SHP77 treated with DMSO at 0.1 percent for 48 hours (cell line): ENCODE measurements around the gene ASB18.

ENCODE experiments used
- DNase-seq: peaks from one replicate; lab custom pipeline; 2025; lab: John Stamatoyannopoulos, UW

Gene ASB18

DNA sequence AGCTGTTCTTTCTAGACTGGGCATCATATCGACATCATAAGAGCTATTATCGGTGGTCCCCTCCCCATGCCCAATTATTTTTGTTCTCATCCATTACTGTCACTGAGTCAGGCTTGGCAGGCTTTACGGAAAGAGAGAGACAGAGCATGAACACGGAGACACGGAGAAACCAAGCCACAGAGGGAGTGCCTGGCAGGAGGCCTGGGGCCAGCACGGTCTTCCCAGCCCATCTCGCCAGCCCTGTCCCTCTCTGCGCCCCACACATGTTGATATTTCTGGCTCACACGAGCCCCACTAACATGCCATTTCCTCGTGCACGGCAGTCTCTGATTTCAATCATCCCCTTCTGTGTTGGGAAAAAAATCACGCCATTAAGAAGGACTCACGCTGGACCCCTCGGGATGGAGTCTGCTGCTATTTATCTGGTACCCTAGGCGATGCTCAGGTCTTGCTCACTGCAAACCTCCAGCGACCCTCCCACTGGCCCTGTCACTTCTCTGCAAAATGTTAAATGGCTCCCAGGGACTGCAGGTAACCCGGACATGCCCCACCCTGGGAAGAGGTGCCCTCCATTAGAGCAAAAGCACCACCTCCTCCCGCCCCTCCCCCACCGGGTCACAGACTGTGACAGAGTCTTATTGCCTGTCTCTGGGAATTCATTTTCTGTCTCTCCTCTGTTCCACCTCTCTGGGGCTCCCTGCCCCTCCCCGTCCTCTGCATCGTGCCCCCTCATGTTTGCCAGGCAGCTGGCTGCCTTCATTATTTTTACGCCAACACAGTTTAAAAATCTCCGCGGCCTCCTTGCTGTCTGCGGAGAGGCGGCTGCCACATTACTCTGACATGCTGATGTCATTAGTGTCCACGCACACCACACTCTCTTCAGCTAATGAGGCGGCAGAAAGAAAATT lies 55.9 kb downstream of the ASB18 start:
- no peak for DNase-seq

DNA sequence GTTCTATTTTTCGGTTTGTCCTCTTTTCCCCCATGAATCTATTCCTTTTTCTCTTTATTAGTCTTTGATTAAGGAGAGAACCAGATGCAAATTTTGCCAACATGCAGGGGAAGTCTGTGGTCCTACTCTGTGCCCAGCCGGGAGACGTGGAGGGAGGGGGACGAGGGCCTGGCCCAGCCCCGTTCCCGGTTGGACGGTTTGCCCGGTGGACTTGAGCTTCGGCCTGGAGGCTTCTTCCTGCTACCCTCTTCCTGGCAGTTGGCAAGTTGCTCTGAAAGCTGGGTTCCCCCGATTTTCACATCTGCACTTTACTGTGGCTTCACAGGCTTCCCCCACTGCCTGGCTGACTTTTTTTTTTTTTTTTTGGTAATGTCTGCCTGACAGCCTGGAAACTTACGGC lies 56.7 kb downstream of the ASB18 start:
- no peak for DNase-seq

DNA sequence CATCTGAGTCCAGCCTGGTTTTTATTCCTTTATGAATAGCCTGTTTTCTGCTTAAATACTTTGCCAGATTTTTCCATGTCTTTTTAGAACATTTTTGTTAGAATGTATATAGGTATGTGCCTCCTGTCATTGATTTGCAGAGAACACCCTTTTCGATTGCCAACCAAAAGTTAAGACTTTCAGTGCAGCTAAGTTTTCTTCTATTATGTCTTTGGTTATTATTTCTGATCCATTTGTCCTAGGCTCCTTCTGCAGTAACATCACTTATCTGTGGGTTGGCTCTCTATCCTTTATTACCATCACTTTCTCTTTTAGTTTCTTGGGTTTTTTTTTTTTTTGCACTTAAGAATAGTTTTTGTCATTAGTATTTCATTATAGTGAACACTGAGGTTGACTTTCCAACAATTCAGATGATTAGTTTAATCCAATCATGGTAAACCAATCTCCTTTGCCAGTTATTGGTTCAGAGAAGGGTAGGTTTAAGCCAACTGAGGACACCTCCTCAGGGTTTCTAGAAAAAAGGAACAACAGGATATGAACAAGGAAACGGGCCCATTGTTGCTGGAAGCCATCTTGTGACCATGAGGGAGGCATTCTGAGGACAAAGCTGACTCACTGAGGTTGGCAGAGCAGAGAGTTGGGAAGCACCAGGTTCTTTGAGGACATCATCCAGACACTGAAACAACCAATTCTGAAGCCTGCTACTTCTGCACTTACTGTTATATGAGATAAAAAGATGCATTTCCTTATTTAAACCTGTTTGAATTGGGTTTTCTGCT lies 58.1 kb downstream of the ASB18 start:
- DNase-seq, result no peak

DNA sequence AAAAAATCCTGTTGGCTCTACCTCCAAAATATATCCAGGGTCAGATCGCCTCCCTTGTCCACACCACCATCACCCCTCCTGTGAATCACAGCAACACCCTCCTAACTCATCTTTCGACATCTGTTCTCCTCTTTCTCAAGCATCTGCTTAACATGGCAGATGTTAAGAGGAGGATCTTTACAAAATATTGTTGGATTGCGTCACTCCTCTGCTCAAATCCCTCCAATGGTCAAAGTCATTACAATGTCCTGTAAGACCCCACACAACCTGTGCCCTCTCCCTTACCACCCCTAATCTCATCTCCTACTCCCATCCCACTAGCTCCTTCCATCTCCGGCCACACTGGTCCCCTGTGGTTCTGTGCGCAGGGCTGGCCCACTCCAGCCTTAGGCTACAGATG lies 59.3 kb downstream of the ASB18 start:
- no peak for DNase-seq

DNA sequence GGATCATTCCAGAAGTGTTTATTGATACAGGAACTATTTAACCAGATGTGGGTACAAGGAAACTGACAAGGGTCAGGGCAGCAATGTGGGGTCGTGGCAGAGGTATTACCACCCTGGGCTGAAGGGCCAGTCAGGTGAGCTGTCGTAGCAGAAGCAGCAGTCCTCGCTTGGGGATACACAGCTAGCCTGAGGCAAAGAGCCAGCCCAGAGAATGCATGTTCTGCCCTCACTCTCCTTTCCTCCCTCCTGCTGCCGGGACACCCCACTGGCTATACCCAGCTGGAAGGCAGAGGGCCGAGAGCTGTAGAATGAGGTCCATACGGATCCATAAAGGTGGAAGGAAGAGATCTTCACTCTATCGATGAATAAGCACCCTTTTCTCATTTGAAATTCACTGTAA lies 63.8 kb downstream of the ASB18 start:
- no peak for DNase-seq

DNA sequence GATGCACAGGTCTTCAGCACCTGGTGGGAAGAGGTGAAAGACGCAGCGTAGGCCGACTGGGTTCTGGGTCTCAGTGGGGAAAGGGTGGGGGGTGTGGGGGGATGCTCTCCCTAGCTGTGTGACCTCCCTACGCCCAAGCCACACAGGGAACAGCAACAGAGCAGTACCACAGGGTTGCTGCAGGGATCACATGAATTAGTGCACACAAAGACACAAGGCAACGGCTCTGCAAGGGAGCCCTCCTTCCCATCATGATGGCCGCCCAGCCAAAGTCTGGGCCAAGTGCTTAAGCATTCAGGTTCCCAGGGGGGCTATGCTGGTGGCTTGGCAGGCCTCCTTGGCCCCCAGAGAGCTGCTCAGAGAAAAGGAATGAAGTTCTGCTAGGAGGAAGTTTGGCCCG lies 67.8 kb downstream of the ASB18 start:
- DNase-seq, result no peak

DNA sequence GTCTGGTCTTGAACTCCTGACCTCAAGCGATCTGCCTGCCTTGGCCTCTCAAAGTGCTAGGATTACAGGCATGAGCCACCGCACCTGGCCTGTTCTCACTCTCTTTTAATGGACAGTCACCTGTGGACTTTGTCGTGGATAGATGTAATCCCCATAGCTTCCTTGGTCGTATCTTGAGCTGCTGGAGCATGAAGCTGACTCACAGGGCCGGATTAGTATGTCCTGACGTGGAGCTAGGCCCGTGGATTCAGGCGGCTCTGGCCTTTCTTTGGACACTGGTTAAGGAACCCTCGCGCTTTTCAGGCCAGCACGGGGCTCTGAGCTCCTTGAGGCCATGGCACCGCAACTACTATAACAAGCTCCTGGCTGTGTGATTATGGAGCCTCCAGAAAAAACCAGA lies 68.5 kb downstream of the ASB18 start:
- DNase-seq, result no peak

DNA sequence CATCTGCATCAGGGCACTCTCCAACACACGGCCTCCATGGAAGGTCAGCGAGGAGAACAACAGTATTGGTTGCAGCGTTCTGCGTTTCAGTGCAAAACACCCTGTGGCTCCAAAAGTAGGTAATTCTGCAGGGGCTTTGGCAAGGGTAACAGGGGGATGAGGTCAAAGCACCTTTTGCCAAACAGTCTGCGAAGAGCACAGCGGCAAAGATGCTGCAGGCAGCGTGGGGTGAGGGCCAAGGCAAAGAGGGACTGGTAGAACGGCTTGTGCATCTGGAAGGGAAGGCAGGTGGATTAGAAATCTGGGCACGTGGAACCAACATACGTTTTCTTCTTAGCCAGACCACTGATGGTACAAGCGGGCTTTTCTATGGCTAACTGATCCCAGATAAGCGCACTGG lies 69.4 kb downstream of the ASB18 start:
- DNase-seq, result no peak

DNA sequence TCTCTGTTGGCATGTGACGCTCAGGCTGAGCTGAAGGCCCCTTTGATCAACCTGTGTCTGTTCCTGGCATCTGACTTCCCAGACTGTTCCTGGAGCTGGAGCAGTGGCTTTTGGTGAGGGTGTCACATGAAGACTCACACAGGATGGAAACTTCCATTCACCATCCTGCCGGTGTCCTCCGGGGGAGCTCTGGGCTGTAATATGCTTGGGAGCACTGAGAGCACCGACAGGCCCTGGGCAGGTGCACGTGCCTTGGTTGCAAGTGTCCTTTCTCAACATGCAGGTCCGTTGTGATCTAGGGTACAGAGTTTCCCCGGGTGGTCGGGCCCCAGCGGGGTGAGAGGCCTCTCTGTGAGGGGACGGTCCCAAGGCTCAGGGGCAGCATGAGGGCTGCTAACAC lies 71.2 kb downstream of the ASB18 start:
- DNase-seq, result no peak

DNA sequence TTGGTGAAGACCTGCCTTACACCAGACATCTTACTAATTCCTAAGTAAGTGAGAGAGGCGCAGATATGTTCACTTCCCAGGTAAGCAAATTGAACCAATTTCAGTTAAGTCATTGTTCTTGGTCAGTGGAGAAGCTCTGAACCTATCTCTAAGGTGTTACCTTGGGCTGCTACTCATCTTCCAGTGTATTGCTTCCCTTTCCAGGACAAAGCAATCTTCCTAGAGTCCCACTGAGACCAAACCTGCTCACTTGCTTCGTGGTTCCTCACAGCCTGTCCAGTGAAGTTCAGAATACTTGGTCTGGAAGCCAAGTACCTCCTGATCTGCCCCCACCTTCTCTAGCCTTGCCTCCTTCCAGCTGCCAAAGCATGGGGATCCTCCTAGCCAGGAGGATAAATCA lies 73.5 kb downstream of the ASB18 start:
- DNase-seq, result no peak

DNA sequence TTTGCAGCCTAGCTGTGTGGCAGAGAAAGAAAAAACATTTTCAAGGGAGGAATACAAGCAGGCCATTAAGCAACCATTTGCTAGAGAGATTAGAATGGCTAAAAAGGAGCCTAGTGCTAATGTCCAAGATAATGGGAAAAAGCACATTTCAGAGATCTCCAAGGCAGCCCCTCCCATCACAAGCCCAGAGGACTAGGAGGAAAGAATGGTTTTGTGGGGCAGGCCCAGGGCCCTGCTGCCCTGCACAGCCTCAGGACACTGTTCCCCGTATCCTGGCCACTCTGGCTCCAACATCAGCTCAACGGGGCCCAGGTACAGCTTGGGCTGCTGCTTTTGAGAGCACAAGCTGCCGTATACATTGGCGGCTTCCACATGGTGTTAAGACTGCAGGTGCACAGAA lies 79.5 kb downstream of the ASB18 start:
- DNase-seq, result no peak

DNA sequence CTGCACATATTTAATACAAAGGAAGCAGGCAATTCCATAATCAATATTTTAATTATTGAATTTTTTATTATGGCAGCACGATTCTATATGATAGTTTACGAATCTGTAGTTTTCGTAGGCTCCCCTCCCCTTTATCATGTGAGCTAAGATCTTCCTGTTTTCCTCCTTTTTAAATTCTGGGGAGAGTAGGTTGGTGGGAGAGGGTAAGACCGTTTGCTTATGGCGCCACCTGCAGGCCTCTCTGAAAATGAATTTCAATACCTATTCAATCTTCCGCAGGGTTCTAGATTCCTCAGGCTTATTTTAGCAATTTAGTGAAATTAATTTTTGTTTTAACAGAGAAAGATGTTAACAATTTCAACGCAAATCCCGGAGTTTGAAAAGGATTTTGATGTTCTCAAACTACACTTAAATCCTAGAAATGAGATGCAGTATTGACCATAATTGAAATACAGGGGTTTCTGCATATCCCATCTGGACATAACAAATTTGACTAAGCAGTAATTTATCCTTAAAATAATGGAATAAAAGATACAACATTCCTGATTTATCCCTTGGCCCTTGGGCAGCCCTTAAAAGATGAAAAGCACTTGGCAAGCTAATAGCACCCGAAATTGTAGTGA lies 83.3 kb downstream of the ASB18 start:
- DNase-seq, result peak; percentile 53

DNA sequence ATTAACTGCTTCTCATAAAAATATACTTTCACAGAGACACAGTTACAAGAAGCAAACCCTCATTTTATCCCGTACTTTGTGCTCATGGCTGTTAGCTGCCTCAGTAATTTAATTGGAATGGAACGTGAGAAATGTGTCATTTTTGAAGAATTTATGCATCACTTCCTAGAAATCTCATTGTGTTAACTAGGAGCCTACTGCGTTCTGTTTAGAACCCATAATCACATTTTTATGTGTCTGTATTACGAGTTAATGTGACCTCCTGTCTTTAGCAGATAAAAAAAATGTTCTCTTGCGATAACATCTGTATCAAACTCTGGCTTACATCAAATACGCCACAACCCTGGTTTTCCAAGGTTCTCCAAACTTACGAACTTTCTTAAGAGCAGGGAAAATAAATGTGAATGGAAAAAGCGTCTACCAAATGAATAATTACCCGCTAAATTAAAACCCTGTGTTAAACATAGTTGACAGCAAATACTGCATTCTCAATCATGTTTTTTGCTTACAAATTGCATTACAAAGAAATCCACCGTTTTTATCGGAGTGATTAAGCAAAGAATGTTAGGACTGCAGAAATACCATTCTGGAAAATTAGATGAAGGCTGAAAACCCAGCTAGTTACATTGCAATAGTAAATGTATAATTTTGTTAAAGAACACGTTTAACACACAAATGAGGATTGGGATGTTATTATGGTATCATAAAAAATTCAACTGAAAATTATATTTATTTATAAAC lies 84.0 kb downstream of the ASB18 start:
- DNase-seq, result no peak

DNA sequence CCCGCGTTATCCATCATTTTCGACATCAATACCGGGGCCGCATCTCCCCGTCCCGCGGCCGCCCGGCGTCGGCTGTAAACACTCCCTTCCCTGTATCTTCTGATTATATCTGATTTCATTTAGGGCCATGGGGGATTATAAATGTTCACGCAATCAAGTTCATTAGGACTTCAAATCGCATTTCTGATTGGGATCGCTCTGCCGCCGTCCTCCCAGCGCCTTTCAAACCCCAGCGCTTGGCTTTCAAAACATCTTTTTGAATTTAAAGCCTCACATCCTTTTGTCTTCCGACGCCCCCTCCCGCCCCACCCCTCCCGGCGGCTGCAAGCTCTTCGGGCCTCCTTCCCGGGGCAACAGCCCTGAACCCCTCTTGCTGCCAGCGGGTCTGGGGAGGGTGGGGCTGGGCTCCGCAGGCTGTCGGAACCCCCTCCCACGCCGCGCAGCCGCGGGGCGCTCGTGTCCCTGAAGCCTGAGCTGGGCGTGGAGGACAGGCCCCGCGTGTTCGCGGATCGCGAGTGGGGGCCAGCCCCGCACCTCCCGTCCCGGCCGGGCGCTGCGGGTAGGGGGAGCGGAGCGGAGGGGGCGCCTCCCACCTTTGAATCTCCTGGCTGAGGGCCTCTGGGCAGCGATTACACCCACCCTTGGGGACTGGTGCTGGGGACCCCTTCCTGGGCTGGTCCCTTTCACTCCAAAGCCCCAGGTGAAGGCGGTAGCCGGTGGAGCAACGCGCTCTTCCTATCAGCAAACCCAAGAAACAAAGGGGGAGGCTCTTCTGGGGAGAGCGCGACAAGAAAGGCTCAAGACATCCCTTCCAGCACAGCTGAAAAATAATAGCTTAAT lies 84.8 kb downstream of the ASB18 start:
- DNase-seq, result no peak

DNA sequence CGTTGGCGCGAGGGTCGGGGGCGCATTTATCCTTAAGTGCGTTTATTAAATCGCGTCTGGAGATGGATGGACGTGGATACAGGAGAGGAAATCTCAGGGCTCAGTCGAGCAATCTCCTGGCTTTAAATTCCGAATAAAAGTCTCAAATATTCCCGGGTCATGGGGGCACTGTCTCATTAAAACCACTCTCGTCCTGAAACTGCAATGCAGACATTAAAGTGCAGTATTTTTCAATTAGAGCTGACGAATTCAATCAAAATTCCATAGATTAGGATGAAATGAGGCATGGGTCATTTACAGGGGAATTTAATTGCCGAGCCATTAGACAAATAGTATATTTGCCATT lies 85.3 kb downstream of the ASB18 start:
- no peak for DNase-seq

DNA sequence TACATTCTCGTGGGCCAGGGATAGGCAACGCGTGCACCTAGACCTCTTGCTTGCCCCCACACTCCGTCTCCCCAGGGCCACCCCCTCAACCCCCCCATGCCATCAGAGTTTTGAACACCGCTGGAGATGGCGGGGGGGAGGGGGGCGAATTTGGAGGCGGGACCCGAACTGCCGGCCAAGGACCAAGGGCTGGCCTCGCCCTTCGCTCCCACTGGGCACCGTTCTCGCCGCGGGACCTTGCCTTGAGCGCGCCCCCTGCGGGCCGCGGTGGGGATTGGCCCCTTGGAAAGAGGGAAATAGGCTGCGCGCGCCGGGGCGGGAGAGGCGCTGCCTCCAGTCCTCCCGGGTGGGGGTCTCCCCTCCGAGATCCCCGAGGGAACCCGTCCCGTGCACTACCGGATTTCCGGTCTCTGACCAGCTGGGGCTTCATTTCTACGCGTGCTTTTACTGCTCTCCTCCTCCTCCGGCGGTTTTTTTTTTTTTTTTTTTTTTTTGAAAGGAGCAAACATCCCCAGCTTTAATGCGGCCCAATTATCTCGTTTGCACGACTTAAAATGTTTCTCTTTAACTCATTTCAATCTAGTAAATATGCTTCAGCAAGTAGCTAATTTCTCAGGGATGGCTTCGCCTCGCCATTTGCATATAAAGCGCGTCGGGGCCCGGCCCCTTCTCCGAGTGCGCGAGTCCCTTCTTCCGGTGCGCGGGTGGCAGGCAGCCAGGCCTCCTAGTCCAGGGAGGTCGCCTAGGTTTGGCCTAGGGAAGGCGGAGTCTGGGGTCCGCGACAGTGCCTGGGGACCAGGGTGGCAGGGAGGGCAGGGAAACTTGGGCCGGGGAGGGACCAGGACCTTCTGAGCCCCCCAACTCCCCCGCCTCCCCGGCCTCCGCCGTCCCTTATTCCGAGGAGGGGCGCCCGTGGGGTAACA lies 86.0 kb downstream of the ASB18 start:
- DNase-seq, result no peak

DNA sequence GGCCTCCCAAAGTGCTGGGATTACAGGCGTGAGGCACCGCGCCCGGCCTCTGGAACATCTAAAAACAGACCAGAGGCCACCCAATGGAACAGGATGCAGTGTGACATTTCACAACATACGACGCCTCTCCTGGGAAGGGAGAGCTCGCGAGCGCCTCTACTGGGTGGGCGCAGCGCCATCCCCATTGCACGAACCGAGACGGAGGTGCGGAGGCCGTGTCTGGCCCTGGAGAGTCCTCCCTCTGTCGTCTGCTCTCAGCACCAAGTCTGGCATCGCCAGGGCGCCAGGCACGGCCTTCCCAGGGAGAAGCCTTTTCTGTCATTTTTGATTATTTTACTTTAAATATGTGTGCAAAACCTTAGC lies 86.6 kb downstream of the ASB18 start:
- no peak for DNase-seq

DNA sequence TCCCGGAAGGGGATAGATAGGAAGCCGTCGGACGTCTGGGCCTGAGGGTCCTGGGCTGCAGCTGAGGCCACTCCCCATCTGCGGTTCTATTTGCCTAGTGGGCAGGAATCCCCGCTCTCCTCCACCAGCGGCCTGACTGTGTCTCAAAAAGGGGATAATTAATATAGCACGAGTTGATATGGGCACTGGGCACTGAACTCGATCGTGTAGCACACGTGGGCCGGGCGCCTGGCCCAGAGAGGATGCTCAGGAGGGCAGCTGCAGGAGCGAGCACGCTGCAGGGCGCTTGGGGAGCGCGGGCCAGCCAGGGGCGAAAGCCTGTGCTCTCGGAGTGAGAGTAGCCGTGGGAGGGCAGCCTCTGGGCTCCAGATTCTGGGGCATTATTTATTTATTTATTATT lies 87.3 kb downstream of the ASB18 start:
- no peak for DNase-seq

DNA sequence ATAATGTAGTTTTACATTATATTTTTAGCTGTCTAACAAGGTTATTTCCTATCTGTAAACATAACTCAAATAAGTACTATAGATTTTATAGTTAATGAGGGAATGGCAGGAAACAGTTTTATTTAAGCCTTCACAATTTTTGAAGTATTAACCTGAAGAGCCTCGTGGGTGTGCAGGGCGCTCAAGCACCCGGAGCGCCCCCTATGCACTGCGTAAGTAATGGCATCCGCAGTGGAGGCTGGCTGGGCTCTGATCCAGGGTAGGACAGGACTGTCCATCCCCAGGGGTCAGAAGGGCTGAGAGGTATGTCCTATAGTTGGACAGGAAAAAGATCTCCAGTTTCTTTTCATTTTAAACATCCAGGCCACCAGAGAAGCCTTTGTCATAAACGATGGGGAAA lies 87.8 kb downstream of the ASB18 start:
- DNase-seq, result no peak

DNA sequence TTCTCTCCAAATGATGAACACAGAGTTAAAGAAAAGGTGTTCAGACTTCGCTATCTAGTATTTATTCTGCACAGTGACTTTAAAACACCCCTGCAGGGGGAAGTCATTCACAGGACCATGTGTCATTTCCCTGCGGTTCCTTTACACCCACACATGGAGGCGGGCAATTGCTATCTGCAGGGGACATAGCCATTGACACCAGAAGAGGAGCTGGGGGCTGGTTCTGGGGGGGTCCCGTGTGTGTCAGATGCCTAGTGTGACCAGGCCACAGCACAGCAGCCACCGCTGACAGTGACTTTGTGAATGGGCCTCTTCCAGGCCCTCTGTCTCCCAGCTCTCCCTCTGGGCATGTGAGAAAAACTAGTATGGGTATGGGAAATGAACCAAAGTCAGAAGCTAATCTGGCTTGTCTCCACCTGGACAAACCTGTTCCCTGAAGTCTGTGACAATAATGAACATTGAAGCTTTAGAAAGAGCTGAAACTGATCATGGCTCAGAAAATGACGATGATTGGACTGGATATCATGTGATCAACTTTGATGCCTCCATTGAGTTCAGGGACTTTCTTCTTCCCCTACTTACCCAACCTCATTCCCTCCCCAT lies 88.6 kb downstream of the ASB18 start:
- no peak for DNase-seq
